GM13976 (cell line): Measurements from ENCODE around the gene ARHGEF26.

Experiments
- DNase-seq: peaks from one replicate; pipeline ENCODE4 v3.0.0; 2012; ENCODE audit warnings: low spot score
- CTCF ChIP-seq: IDR thresholded peaks from 2 replicates; pipeline ENCODE4 v1.5.1; 2012; ENCODE audit warnings: borderline replicate concordance, mild to moderate bottlenecking; ENCODE audit not compliant: insufficient read depth; ENCODE audit errors: extremely low read depth, missing control alignments, control extremely low read depth
- in situ Hi-C: fragments of 300-500 bp; cut with MboI; formaldehyde crosslinking; loops from one replicate; pipeline ENCODE4 v1.12.0; 2022; ENCODE audit warnings: low sequenced_read_pairs, mixed read lengths, inconsistent platforms; ENCODE audit not compliant: unreplicated experiment

ARHGEF26 gene

GRCh38 chr3:154148541-154148940, 27.4 kb downstream of the ARHGEF26 start:
- in situ Hi-C loops, result no loop called here
- TF ChIP-seq CTCF, result no peak
- DNase-seq, result no peak

- no peak for DNase-seq
- TF ChIP-seq CTCF, result no peak
- in situ Hi-C loops, result no loop called here
Measured at GRCh38 chr3:154149286-154149685, 28.1 kb downstream of the ARHGEF26 start.

GRCh38 chr3:154151969-154152368, 30.8 kb downstream of the ARHGEF26 start:
- TF ChIP-seq CTCF, result no peak
- DNase-seq, result no peak
- in situ Hi-C loops, result no loop called here

- DNase-seq, result no peak
Measured at GRCh38 chr3:154152741-154153140, 31.6 kb downstream of the ARHGEF26 start.

GRCh38 chr3:154156530-154156929, 35.3 kb downstream of the ARHGEF26 start:
- no peak for TF ChIP-seq CTCF
- in situ Hi-C loops, result no loop called here
- no peak for DNase-seq

More at GRCh38 chr3:154152741-154153140, 31.6 kb downstream of the ARHGEF26 start:
- in situ Hi-C loops, result no loop called here
- TF ChIP-seq CTCF, result no peak

GRCh38 chr3:154161806-154162205, 40.6 kb downstream of the ARHGEF26 start:
- in situ Hi-C loops, result no loop called here

More at GRCh38 chr3:154161806-154162205, 40.6 kb downstream of the ARHGEF26 start:
- no peak for TF ChIP-seq CTCF
- DNase-seq, result no peak
